OCI-LY7 (cell line): ENCODE results near the gene FUCA1. TPM values are rescaled to one million over a fixed set of nuclear protein-coding genes. Genes with fewer than 3 reads are reported as not detected.

Source experiments
- BruUV-seq: library from RNA; stranded (reverse); fragments of 400-500 nt; replicated peaks from 2 replicates; lab custom pipeline; 2021; lab: Mats Ljungman, UMichigan
- CTCF ChIA-PET: fragments of 300-600 bp; sonication (Branson Sonifier 250); formaldehyde crosslinking; loops from one replicate; lab custom pipeline; 2022; ENCODE audit warnings: antibody characterized with exemption; ENCODE audit not compliant: unreplicated experiment; lab: Charles Lee
- POLR2A ChIA-PET: fragments of 300-600 bp; sonication (Branson Sonifier 250); formaldehyde crosslinking; loops from one replicate; lab custom pipeline; 2022; ENCODE audit warnings: antibody characterized with exemption; lab: Charles Lee
- DNase-seq: peaks from one replicate; pipeline ENCODE4 v3.0.0-alpha.2; 2015; ENCODE audit warnings: low spot score
- H2AFZ ChIP-seq: fragments of 200-600 bp; sonication (generic), shearing (Covaris generic); 2 replicates; pipeline ENCODE4 v1.6.1; 2014; ENCODE audit warnings: mild to moderate bottlenecking, antibody characterized with exemption, low read length, moderate library complexity
- H3K27ac ChIP-seq: fragments of 200-600 bp; sonication (generic); 2 replicates; pipeline ENCODE4 v1.5.1; 2014; ENCODE audit warnings: mixed run types, low read depth, mild to moderate bottlenecking, moderate library complexity, low read length, inconsistent platforms; ENCODE audit not compliant: poor library complexity, severe bottlenecking
- H3K36me3 ChIP-seq: fragments of 200-600 bp; sonication (generic); 2 replicates; pipeline ENCODE4 v1.6.1; 2014; ENCODE audit warnings: mild to moderate bottlenecking, antibody characterized with exemption, low read length, moderate library complexity, mixed read lengths; ENCODE audit not compliant: insufficient read depth
- H3K4me1 ChIP-seq: fragments of 200-600 bp; sonication (generic); 2 replicates; pipeline ENCODE4 v1.5.1; 2014; ENCODE audit warnings: mild to moderate bottlenecking, low read length; ENCODE audit not compliant: insufficient read depth, poor library complexity, severe bottlenecking
- H3K4me2 ChIP-seq: fragments of 200-600 bp; sonication (generic); 2 replicates; pipeline ENCODE4 v1.6.1; 2014; ENCODE audit warnings: mild to moderate bottlenecking, low read length
- H3K4me3 ChIP-seq: fragments of 200-600 bp; sonication (generic); 2 replicates; pipeline ENCODE4 v1.5.1; 2014; ENCODE audit warnings: mild to moderate bottlenecking, low read depth, low read length; ENCODE audit not compliant: poor library complexity, severe bottlenecking
- H3K79me2 ChIP-seq: fragments of 200-600 bp; sonication (generic); 2 replicates; pipeline ENCODE4 v1.6.1; 2016; ENCODE audit warnings: low read depth, mild to moderate bottlenecking, low read length, moderate library complexity, mixed read lengths; ENCODE audit not compliant: insufficient read depth
- H3K9me2 ChIP-seq: fragments of 200-600 bp; sonication (generic); 2 replicates; pipeline ENCODE4 v1.6.1; 2016; ENCODE audit warnings: mild to moderate bottlenecking, low read length, mixed read lengths; ENCODE audit not compliant: insufficient read depth
- H3K9me3 ChIP-seq: fragments of 200-600 bp; sonication (generic); 2 replicates; pipeline ENCODE4 v1.6.1; 2014; ENCODE audit warnings: mild to moderate bottlenecking, mixed run types, low read length, mixed read lengths
- H4K20me1 ChIP-seq: fragments of 200-600 bp; sonication (generic); 2 replicates; pipeline ENCODE4 v1.6.1; 2014; ENCODE audit warnings: mild to moderate bottlenecking, antibody characterized with exemption, low read length, moderate library complexity, mixed read lengths; ENCODE audit not compliant: insufficient read depth
- CTCF ChIP-seq: fragments of 200-600 bp; sonication (generic); conservative IDR thresholded peaks from 2 replicates; pipeline ENCODE4 v1.5.1; 2014; ENCODE audit warnings: mild to moderate bottlenecking, antibody characterized with exemption, low read length, moderate library complexity, mixed read lengths
- EZH2phosphoT487 ChIP-seq: fragments of 200-600 bp; sonication (generic); IDR thresholded peaks from 2 replicates; pipeline ENCODE4 v1.6.1; 2018; ENCODE audit warnings: low read depth, borderline replicate concordance, mild to moderate bottlenecking, mixed run types, antibody characterized with exemption, low read length, moderate library complexity, mixed read lengths
- intact Hi-C: fragments of 100-400 bp; cut with micrococcal nuclease; formaldehyde crosslinking; loops from one replicate; pipeline ENCODE4 v1.10.0; 2022; ENCODE audit not compliant: unreplicated experiment
- total RNA-seq, 2 experiments: library from RNA; depleted of rRNA in 1 of 2; stranded (reverse); fragments of >200 nt in 1 of 2; shearing (Covaris generic) in 1 of 2; gene quantifications; 2 replicates each; pipeline ENCODE4 v1.2.3, GENCODE V29; 2014 to 2022

FUCA1 gene
- total RNA-seq, 2 experiments from 2014 or later = 9.1 to 9.9 TPM

DNA sequence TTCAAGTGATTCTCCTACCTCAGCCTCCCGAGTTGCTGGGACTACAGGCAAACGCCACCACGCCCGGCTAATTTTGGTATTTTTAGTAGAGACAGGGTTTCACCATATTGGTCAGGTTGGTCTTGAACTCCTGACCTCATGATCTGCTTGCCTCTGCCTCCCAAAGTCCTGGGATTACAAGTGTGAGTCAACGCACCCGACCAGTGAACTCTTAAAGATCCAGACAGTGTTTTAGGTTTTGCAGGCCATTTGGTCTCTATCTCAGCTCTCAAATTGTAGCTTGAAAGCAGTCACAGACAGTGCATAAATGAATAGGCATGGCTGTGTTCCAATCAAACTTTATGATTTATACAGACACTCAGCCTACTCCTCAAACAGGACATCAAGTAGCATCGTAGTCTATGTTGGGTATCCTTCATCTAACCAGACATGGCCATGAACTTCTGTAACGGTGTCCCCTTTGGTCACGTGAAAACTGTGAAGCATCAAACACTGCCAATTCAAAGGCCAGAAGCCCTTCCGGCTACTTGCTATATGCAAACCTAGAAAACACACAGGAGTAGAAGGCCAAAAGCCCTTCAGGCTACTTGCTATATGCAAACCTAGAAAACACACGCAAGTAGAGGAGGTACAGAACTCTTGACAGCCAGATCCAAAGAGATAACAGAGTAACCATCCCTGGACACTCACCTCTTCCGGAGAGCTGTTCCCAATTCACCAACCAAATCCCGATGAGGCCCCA is 3.1 kb downstream of the FUCA1 start:
- CTCF ChIA-PET = no interaction called here
- TF ChIP-seq CTCF (no peak), EZH2phosphoT487 (no peak)
- no peak overlapping the region for H3K27ac ChIP-seq
- H2AFZ ChIP-seq = no peak overlapping the region
- no peaks in the 10 kb centered on the region for H3K9me3 ChIP-seq
- no peak overlapping the region for H3K4me2 ChIP-seq
- H3K4me1 ChIP-seq = peaks cover 25% of the 10 kb centered on the region
- no peaks in the 10 kb centered on the region for H4K20me1 ChIP-seq
- peaks cover 49% of the 10 kb centered on the region for H3K36me3 ChIP-seq
- POLR2A ChIA-PET = no interaction called here
- H3K79me2 ChIP-seq = no peaks in the 10 kb centered on the region
- intact Hi-C loops = loop anchor here (5.0 kb wide), 1 partner anchor 92 kb away; the partner anchor contains the start of gene PNRC2
- no peak overlapping the region for H3K4me3 ChIP-seq
- no peaks in the 10 kb centered on the region for H3K9me2 ChIP-seq
- BruUV-seq = no TSS peak
- DNase-seq = no peak

GRCh38 chr1:23862640-23863039 is 5.5 kb downstream of the FUCA1 start:
- H3K4me1 ChIP-seq = peaks cover 15% of the 10 kb centered on the region
- POLR2A ChIA-PET = interaction anchor here (0.9 kb wide), 1 partner anchor 60 kb away, joined by 3 read pairs; no protein-coding TSS in a partner anchor

More at GRCh38 chr1:23862640-23863039, 5.5 kb downstream of the FUCA1 start:
- no peaks in the 10 kb centered on the region for H3K79me2 ChIP-seq
- H3K27ac ChIP-seq = no peak overlapping the region
- H3K36me3 ChIP-seq = peaks cover 68% of the 10 kb centered on the region
- TF ChIP-seq EZH2phosphoT487 (no peak), CTCF (no peak)
- no peak overlapping the region for H2AFZ ChIP-seq
- DNase-seq = no peak
- H3K9me2 ChIP-seq = no peaks in the 10 kb centered on the region
- no peaks in the 10 kb centered on the region for H3K9me3 ChIP-seq
- no peak overlapping the region for H3K4me2 ChIP-seq
- H4K20me1 ChIP-seq = no peaks in the 10 kb centered on the region
- no peak overlapping the region for H3K4me3 ChIP-seq
- CTCF ChIA-PET = no interaction called here
- no TSS peak for BruUV-seq
- intact Hi-C loops = no loop called here
